ENCODE measurements around the gene IL25.
"Not testable (repeated sequence)": the region's sequence is repeated elsewhere in the genome, so short reads cannot be mapped to it uniquely, and the experiment has no call there.

IL25 gene

GRCh38 chr14:23375527-23376251 is 3.1 kb downstream of the IL25 start:
- no peak for DNase-seq (ENCODE audit: low read depth in 2 of 2)

- DNase-seq (ENCODE audit: low read depth in 2 of 2) = no peak
Measured at GRCh38 chr14:23376482-23377197, 4.0 kb downstream of the IL25 start, which contains the start of gene CMTM5. CMTM5 (plus strand) TSS chr14:23377046; CDS start chr14:23377252, 206 bp downstream.

GRCh38 chr14:23377198-23377550 is 4.6 kb downstream of the IL25 start:
- DNase-seq (ENCODE audit: low read depth in 2 of 2) = no peak

GRCh38 chr14:23377573-23378563 is 5.3 kb downstream of the IL25 start:
- DNase-seq (ENCODE audit: low read depth in 2 of 2) = no peak

GRCh38 chr14:23378612-23379220 is 6.1 kb downstream of the IL25 start:
- no peak for DNase-seq (ENCODE audit: low read depth in 2 of 2)

- peak; percentile 11 to 37 for DNase-seq (ENCODE audit: low read depth in 2 of 2)
Measured at GRCh38 chr14:23379366-23380196, 7.0 kb downstream of the IL25 start.

GRCh38 chr14:23380197-23380914 is 7.7 kb downstream of the IL25 start:
- DNase-seq (ENCODE audit: low read depth in 2 of 2) = no peak

- no peak for DNase-seq (ENCODE audit: low read depth in 2 of 2)
Measured at GRCh38 chr14:23380976-23381375, 8.4 kb downstream of the IL25 start.

GRCh38 chr14:23381871-23382270 is 9.3 kb downstream of the IL25 start:
- DNase-seq (ENCODE audit: low read depth in 2 of 2) = no peak

- no peak for DNase-seq (ENCODE audit: low read depth in 2 of 2)
Measured at GRCh38 chr14:23382276-23382675, 9.7 kb downstream of the IL25 start.

GRCh38 chr14:23382731-23383440 is 10.3 kb downstream of the IL25 start:
- DNase-seq (ENCODE audit: low read depth in 2 of 2) = no peak

- no peak for DNase-seq (ENCODE audit: low read depth in 2 of 2)
Measured at GRCh38 chr14:23384364-23385080, 11.9 kb downstream of the IL25 start.

- DNase-seq (ENCODE audit: low read depth in 2 of 2) = no peak
Measured at GRCh38 chr14:23385244-23385641, 12.6 kb downstream of the IL25 start.

GRCh38 chr14:23385642-23386265 is 13.1 kb downstream of the IL25 start:
- DNase-seq (ENCODE audit: low read depth in 2 of 2) = no peak

GRCh38 chr14:23386266-23386657 is 13.7 kb downstream of the IL25 start:
- DNase-seq (ENCODE audit: low read depth in 2 of 2) = not testable (repeated sequence)

- DNase-seq (ENCODE audit: low read depth in 2 of 2) = no peak
Measured at GRCh38 chr14:23386999-23387398, 14.4 kb downstream of the IL25 start.

GRCh38 chr14:23387916-23388882 is 15.6 kb downstream of the IL25 start:
- no peak for DNase-seq (ENCODE audit: low read depth in 2 of 2)

All from stimulated activated CD8-positive, alpha-beta memory T cell treated with anti-CD3 and anti-CD28 coated beads, Interleukin-15, amount 100 ng/mL, for 48 hours (primary cell).